NCI-H774 (cell line): ENCODE data around the gene GRIK2.

Experiments
- DNase-seq: peaks from one replicate; lab custom pipeline; 2025; lab: John Stamatoyannopoulos, UW

GRIK2 gene

GRCh38 chr6:101716810-101717209 is 323.3 kb downstream of the GRIK2 start:
- DNase-seq: no peak

DNA sequence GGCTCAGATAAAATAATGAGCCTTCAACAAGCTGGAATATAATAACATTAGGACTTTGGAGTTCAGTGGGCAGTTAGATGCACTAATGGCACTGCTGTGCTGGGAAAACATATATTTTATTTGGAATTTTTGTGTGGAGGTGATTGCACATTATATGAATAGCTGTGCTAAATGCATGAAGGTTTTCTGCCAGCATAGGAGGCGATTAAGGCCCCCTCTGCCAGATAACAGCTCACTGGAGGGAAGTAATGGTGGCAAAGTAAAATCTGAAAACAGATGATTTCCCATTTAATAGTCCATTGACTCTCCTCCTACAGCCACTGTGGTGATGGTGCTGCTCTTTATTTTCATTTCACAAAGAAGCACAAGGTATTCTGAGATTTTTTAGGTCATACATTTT is 326.0 kb downstream of the GRIK2 start:
- DNase-seq: no peak

DNA sequence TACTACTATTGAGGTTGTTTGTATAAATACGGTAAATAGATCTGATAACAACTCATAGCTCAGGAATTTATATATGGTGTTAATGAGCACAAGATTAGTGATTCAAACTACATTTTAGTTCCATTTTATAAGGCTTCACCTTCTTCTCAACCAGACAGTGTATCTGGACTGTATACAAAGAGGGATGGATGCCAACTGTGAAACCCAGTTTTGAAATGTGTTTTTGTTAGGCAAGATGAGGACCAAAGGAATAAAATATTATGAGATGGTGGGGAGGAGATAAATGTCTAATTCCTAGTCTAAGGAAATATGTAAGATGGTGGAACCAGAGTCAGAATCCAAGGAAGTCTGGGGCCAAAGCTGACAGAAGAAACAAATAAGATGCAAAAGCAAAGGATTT is 329.0 kb downstream of the GRIK2 start:
- no peak for DNase-seq

DNA sequence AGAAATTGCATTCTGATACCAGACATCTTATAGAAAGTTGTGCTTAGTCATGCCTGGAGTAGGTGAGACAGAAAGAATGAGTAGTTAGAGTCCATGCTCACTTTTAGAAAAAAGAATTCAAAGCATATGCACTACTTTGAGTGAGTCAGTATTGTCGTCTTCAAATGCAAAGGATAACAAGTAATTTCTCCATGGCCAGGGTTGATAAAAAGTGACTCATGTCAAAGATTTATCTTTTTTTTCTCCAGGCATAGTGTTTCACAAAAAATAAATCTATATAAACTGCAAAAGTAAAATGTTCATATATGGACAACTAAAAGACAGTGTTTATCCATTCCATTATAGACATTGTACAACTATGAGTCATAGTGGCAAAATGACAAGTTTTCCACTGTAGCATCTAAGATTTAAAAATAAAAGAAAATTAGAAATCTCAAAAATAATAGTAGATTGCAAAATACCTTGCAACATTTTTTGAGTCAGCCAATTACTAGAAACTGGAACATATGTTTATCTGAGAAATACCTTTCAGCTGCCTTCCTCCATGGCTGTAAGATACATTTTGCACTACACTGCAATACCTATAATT is 329.6 kb downstream of the GRIK2 start:
- DNase-seq: no peak

GRCh38 chr6:101728388-101728787 is 334.9 kb downstream of the GRIK2 start:
- DNase-seq: no peak

DNA sequence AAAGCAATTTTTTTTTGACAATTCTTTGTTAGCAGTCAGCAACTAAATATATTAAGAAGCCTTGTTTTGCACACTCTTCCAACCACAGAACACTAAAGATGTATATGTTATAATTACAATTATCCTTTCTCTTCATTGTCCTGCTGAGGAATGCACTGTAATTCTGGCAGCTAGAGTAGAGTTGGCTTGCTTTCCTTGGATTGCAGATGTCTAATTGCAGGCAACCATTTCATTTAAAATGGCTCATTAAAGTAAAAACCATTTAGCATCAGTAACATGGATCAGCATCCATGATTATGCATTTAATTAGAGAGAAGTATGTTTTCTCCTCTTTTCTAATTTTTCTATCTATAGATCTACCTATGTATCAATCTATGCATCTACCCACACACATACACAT is 335.4 kb downstream of the GRIK2 start:
- no peak for DNase-seq

DNA sequence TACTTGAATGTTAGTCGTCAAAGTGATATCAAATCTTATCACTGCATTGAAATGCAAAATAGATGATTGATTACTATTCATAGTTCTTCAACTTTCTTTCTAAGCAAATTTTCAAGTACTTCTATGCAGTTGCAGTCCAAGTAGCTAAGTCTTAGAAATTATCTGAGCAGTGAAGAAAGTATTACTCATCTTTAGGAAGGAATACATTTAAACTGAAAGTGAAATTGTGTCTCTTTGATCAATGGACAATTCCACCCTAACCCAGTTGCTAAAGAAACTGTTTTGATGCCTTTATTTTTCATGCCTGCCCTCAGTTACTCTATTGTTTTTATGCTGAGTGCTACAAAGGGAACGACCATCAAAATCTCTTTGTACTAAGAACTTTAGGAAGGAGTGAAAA is 337.4 kb downstream of the GRIK2 start:
- no peak for DNase-seq

GRCh38 chr6:101733899-101734298 is 340.4 kb downstream of the GRIK2 start:
- DNase-seq: no peak

DNA sequence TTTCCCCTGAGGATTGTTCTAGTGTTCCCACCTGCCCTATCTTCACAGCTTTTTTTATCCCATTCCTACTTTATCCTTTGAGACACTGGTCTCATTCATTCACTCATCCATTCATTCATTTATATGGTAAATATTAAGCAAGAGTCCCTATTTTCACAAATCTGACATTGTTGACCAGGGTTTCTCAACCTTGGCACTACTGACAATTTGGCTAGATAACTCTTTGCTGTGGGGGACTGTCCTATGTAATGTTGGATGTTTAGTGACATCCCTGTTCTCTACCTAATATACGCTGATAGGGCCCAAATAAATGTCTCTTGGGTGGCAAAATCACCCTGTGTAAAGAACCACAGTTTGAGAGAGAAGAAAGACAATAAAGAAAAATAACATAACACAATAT is 345.0 kb downstream of the GRIK2 start:
- DNase-seq: no peak

DNA sequence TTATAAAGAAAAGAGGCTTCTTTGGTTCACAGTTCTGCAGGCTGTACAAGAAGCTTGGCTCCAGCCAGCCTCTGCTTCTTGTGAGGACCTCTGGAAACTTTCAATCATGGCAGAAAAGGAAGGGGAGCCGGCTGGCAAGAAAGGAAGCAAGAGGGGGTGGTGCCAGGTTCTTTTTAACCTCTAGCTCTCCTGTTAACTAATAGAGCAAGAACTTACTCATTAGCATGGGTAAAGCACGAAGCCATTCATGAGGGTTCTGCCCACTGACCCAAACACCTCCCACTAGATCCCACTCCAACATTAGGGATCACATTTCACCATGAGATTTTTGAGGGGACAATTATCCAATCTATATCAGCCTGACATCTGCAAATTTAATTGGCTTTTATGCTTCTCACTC is 347.1 kb downstream of the GRIK2 start:
- no peak for DNase-seq

- peak; percentile 36 for DNase-seq
Measured at GRCh38 chr6:101741474-101742171, 348.1 kb downstream of the GRIK2 start.

- no peak for DNase-seq
Measured at GRCh38 chr6:101747160-101747559, 353.7 kb downstream of the GRIK2 start.

DNA sequence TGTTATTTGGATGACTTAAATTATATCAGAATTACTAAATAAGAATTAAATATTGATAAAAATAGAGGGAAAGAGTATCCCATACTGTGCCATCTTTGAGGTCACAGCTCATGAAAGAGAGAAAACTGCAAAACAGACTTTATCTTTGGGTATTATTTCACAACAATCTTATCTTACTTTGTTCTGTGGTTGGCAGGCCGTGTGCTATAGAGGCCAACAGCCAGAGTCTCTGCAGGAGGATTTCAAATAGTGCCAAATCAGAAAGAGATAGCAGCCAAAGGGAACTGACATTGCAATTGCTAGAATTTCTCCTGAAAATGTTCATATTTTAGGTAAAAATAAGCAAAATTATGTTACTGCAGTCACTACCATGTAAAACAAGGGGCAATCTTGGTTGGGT is 354.2 kb downstream of the GRIK2 start:
- no peak for DNase-seq

- DNase-seq: no peak
Measured at GRCh38 chr6:101755931-101756330, 362.4 kb downstream of the GRIK2 start.

DNA sequence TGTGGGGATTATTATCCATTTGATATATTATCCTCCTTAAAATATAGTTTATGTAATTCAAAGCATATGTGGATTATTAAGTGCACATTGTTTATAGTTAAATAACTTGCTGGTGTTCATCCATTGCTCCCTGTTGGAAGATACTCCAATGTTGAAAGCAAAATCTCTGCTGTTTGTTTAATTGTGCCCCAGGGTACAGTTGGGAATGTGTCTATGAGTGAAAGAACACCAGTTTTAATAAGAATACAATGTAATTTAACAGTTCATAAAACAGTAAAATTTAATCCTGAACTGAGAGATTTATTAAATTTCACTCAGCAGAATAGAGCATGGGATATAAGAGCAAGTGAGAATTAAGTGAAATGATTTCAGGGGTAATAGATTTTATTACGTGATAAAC is 364.9 kb downstream of the GRIK2 start:
- no peak for DNase-seq

DNA sequence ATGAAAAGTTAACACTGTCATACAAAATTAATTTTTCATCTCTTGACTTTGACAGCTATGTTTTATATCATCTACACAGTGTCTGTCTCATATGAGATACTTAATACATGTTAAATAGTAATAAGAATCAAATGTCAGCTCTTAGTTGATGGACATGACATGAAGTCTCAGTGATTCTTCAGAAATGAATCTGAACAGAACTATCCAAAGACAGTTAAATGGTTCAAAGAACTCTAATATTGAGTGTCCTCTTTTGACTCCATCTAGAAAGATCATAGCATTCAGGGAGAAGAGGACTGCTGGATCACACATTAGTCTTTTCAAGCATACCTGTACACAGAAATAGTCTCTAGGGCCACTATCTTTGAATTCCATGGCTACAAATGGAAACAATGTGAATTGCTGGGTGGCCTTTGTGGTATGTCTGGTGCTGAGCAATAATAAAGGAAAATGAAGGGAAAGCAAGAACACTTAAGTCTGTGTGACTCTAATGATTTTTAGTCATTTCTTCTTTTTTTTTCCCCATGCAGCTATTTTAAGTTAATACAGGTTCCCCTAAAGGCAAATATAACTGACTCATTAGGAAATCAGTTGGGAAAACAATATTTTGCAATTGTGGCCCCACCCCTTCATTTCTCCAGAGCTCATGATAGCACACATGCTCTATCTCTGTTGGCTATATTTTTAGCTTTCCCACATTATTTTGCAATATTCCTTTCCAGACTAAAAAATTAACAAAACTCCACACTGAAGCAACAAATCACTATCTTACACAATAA is 367.5 kb downstream of the GRIK2 start:
- no peak for DNase-seq

- DNase-seq: no peak
Measured at GRCh38 chr6:101762851-101763250, 369.3 kb downstream of the GRIK2 start.

GRCh38 chr6:101765281-101765680 is 371.8 kb downstream of the GRIK2 start:
- no peak for DNase-seq

GRCh38 chr6:101770116-101770515 is 376.6 kb downstream of the GRIK2 start:
- DNase-seq: peak; percentile 68

DNA sequence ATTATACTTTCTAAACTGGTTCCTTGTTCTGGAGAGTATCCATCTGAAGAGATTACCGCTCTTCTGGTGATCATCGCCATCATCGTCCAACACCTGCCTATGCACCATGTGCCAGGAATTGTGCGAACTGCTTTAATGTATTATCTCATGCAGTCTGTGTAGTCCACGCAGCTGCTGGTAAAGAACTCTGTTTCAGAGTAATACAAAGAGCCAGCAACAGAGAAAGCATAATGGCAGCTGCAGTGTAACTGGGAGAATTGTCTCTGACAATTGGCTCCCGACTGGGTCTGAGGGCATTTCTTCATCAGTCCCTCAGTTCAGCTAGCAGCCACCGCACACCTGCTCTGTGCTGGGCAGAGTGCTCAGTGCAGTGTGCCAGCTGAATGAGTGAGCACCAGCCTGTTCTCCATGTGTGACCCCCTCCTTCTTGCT is 383.4 kb downstream of the GRIK2 start:
- peak; percentile 88 for DNase-seq

GRCh38 chr6:101777646-101778045 is 384.1 kb downstream of the GRIK2 start:
- DNase-seq: no peak

DNA sequence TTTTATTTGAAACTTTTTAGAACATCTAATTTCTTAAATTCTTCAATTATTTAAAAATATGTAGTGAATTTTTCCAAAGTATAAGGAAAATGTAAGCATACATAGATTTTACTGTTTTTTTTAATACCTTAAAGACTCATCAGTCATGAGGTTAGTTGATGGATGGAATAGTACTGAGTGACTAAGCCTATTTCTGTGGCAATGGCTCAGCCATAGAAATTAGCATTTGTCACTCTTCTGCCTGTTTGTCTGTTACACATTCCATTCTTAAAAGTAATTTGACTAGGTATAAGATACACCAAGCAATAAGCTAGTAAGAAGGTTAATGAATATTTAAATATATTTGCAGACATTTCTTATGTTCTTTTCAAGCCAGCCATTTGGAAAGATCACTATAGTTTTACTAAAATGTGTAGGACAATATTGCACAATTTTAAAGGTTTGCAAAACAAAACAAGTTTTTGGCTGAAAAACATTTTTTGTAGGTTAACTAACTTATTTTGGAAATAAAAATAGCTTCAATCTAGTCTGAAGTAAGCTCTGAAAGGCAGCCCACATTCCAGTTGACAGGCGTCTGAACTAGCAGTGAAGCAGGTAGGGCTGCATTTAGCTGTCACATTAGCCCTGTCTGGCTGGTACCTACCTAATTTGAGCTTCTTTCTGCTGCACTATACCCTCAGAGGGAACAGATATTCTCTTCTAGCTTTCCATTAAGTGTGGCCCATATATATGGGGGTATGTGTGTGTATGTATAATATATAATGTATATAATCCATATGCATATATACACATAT is 385.7 kb downstream of the GRIK2 start:
- DNase-seq: no peak
